ENCODE results near the gene LAMB4.

LAMB4 gene

GRCh38 chr7:108142675-108143259 is 12.6 kb upstream of the LAMB4 start:
- no peak for DNase-seq

- no peak for DNase-seq
Measured at GRCh38 chr7:108142180-108142579, 12.0 kb upstream of the LAMB4 start.

GRCh38 chr7:108140671-108141070 is 10.5 kb upstream of the LAMB4 start:
- DNase-seq: no peak

- DNase-seq: no peak
Measured at GRCh38 chr7:108138911-108139310, 8.8 kb upstream of the LAMB4 start.

GRCh38 chr7:108137993-108138392 is 7.8 kb upstream of the LAMB4 start:
- no peak for DNase-seq

GRCh38 chr7:108137040-108137439 is 6.9 kb upstream of the LAMB4 start:
- DNase-seq: no peak

GRCh38 chr7:108136191-108136688 is 6.1 kb upstream of the LAMB4 start:
- DNase-seq: no peak

GRCh38 chr7:108135446-108136190 is 5.5 kb upstream of the LAMB4 start:
- DNase-seq: no peak

GRCh38 chr7:108134486-108134885 is 4.3 kb upstream of the LAMB4 start:
- no peak for DNase-seq

GRCh38 chr7:108132551-108133265 is 2.5 kb upstream of the LAMB4 start:
- DNase-seq: no peak

GRCh38 chr7:108129018-108129965 is 869 bp downstream of the LAMB4 start:
- DNase-seq: no peak

- DNase-seq: no peak
Measured at GRCh38 chr7:108128514-108128913, 1.6 kb downstream of the LAMB4 start.

- no peak for DNase-seq
Measured at GRCh38 chr7:108127461-108127860, 2.7 kb downstream of the LAMB4 start.

GRCh38 chr7:108124820-108125219 is 5.3 kb downstream of the LAMB4 start:
- DNase-seq: no peak

GRCh38 chr7:108122181-108122580 is 8.0 kb downstream of the LAMB4 start:
- DNase-seq: no peak

- no peak for DNase-seq
Measured at GRCh38 chr7:108120933-108121332, 9.2 kb downstream of the LAMB4 start.

- no peak for DNase-seq
Measured at GRCh38 chr7:108120196-108120595, 10.0 kb downstream of the LAMB4 start.

- DNase-seq: no peak
Measured at GRCh38 chr7:108118959-108119358, 11.2 kb downstream of the LAMB4 start.

GRCh38 chr7:108114117-108114841 is 15.9 kb downstream of the LAMB4 start:
- DNase-seq: peak; percentile 40

GRCh38 chr7:108112683-108113082 is 17.5 kb downstream of the LAMB4 start:
- no peak for DNase-seq

GRCh38 chr7:108109221-108109908 is 20.8 kb downstream of the LAMB4 start:
- peak; percentile 16 for DNase-seq
